Spleen (tissue), 7 donors: Measurements from ENCODE around the gene KDM2A.

Experiments used
- CTCF ChIP-seq, 11 experiments: fragments of 200-600 bp in 7 of 11; fragments of 450-650 bp in 4 of 11; sonication (generic) in 4 of 11; IDR thresholded peaks in 8 of 11; conservative IDR thresholded peaks in 3 of 11; 1 replicate in 7 of 11; 2 replicates in 4 of 11; pipeline versions ENCODE4 v1.4.0 to v1.8.0; 2016 to 2021; ENCODE audit warnings: antibody characterized with exemption in 11 of 11, inconsistent platforms in 4 of 11, mild to moderate bottlenecking in 1 of 11
- POLR2A ChIP-seq, 3 donors: fragments of 450-650 bp; IDR thresholded peaks; one replicate each; pipeline ENCODE4 v1.5.1; 2017; ENCODE audit warnings: antibody characterized with exemption in 3 of 3, mild to moderate bottlenecking in 1 of 3
- POLR2AphosphoS5 ChIP-seq, 3 donors: sonication (generic); formaldehyde crosslinking; IDR thresholded peaks; one replicate each; pipeline ENCODE4 v1.5.1; 2017; ENCODE audit warnings: antibody characterized with exemption in 3 of 3
- donor health status: DM: no; HTN: no; CAD: no; lungs with moderate emphysema.
- donor health status: DM: no; HTN: no; CAD: no.
- donor health status: DM: no; HTN: no; CAD: no.

DNA sequence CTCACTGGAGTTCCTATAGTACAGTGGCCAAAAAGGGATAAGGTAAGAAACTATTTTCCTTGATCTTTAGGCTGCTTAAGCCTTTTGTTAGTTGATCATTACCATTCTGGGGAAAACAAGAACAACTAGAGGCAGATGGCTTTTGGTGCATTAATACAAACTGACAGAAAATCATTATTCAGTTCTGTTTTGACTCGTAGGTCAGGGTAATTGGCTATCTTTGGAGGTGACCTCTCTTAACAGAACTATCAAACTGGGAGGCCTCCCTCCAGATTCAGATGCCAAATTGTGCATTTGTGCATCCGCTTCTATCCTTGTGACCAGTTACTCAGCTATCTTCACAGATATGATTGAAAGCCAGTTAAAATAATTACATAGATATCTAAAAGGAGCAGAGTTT, 124.0 kb downstream of the KDM2A start:
- TF ChIP-seq CTCF (IDR thresholded peaks at IDR 0.05 in 8 of 11, conservative IDR thresholded peaks at IDR 0.05 in 3 of 11) (no peak), POLR2A (IDR thresholded peaks at IDR 0.05) (no peak), POLR2AphosphoS5 (IDR thresholded peaks at IDR 0.05) (no peak)
